WTC11 (cell line): ENCODE measurements around the gene KDM2B.

ENCODE experiments used
- AFF4 ChIP-seq: sonication (generic); formaldehyde crosslinking; IDR thresholded peaks from 2 replicates; pipeline ENCODE4 v1.8.1; 2023; ENCODE audit warnings: mild to moderate bottlenecking, missing genetic modification reagents, borderline replicate concordance
- ATF3 ChIP-seq: sonication (generic); formaldehyde crosslinking; conservative IDR thresholded peaks from 2 replicates; pipeline ENCODE4 v1.8.1; 2022; ENCODE audit warnings: mild to moderate bottlenecking, missing genetic modification reagents
- CREB1 ChIP-seq: sonication (generic); formaldehyde crosslinking; IDR thresholded peaks from 2 replicates; pipeline ENCODE4 v1.8.0; 2023; ENCODE audit warnings: mild to moderate bottlenecking, missing genetic modification reagents
- CTCF ChIP-seq: fragments of 200-600 bp; IDR thresholded peaks from 2 replicates; pipeline ENCODE4 v1.8.0; 2022; ENCODE audit warnings: antibody characterized with exemption
- E2F1 ChIP-seq: sonication (generic); formaldehyde crosslinking; IDR thresholded peaks from 2 replicates; pipeline ENCODE4 v1.8.0; 2022; ENCODE audit warnings: mild to moderate bottlenecking, missing genetic modification reagents
- OVOL2 ChIP-seq: fragments of 250-450 bp; sonication (Bioruptor Pico); IDR thresholded peaks from 2 replicates; pipeline ENCODE4 v1.9.0; 2021; ENCODE audit warnings: mild to moderate bottlenecking, borderline replicate concordance
- ZNF138 ChIP-seq: sonication (generic); formaldehyde crosslinking; conservative IDR thresholded peaks from 2 replicates; pipeline ENCODE4 v1.8.1; 2022; ENCODE audit warnings: mild to moderate bottlenecking, moderate library complexity, missing genetic modification reagents
- ZNF317 ChIP-seq: sonication (generic); formaldehyde crosslinking; IDR thresholded peaks from 2 replicates; pipeline ENCODE4 v1.8.1; 2023; ENCODE audit warnings: low read depth, mild to moderate bottlenecking, moderate library complexity, missing genetic modification reagents, borderline replicate concordance

- no peak for TF ChIP-seq E2F1
- TF ChIP-seq CTCF = no peak
- TF ChIP-seq ZNF138 (CRISPR knock-in tag) = no peak
- no peak for TF ChIP-seq OVOL2 (CRISPR knock-in tag)
- no peak for TF ChIP-seq CREB1 (CRISPR knock-in tag)
- TF ChIP-seq ATF3 (CRISPR knock-in tag) = no peak
- no peak for TF ChIP-seq ZNF317 (CRISPR knock-in tag)
- TF ChIP-seq AFF4 (CRISPR knock-in tag) = no peak
Measured at GRCh38 chr12:121575051-121575450, 5.8 kb downstream of the KDM2B start.
